Stimulated activated CD4-positive, alpha-beta T cell treated with anti-CD3 and anti-CD28 coated beads, Interleukin-12 subunit alpha, Interleukin-12 subunit beta, amount 100 ng/mL, for 24 hours (primary cell): ENCODE results near the gene RALGPS2.
"Not testable (repeated sequence)": the region's sequence is repeated elsewhere in the genome, so short reads cannot be mapped to it uniquely, and the experiment has no call there.

Source experiments
- DNase-seq, 2 experiments: peaks; one replicate each; pipeline ENCODE4 v3.0.0-alpha.2; 2020; ENCODE audit warnings: low read depth in 2 of 2

The RALGPS2 gene

DNA sequence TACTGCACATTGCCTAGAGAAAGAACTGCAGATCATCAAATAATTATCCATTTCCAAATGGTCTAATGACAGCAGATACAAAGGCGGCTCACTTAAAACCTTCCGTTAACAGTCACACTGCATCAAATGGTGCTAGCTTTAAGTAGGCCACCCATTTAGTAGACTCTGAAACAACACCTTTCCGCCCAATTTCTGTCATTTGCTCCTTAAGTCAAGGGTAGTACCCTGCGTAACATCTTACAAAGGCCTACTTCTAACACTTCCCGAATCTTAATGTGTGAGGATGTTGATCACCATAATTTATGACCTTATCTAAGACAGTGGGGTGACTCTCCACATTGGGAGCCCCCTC, 692 bp upstream of the RALGPS2 start:
- no peak for DNase-seq

DNA sequence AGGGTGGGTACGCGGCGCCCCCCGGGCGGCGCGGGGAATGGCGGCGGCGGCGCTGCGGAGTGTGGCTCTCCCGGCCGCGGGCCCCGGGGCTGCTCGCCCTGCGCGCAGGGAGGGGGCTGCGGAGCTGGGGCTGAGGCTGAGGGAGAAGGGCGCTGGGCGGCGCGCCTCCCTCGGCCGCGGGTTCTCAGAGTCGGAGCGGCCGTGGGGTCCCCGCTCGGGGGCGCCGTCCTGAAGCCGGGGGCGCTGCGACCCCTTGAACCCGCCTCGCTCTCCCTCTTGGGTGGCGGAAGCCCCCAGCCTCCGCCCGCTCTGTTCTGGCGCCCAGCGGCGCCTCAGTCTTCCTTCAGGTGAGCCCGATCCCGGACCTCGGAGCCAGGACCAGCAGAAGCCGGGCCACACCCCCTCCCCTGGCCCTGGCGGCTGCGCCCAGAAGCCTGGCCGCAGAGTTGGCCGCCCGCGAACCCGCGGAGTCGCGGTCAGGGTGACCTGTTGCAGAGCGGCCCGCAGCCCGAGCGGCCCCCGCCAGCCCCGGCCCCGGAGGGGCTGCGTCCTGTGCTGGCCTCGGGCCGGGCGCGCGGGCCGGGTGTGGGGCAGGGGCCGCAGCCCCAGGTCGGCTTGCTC, 532 bp downstream of the RALGPS2 start:
- peak; percentile 1 to 5 for DNase-seq

- peak; percentile 25 to 38 for DNase-seq
Observed at GRCh38 chr1:178726087-178726517, 1.1 kb downstream of the RALGPS2 start.

DNA sequence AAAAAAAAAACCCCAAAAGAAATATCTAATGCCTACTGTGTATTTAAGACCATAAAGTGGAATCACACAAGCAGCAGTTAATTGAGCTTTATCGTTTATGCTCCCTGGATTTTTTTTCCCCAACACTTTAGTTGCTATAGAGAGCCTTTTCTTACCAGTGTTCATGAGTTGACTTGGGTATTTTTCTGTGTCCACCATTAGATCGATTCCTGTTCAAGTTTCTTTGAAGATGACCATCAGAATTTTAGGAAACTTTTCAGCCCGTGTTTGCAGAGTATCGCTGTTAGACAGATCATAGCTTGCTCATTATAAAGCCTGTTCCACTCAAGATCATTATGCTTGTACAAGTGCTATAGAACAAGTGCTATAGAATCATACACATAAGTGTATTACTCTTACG, 1.5 kb downstream of the RALGPS2 start:
- no peak for DNase-seq

DNA sequence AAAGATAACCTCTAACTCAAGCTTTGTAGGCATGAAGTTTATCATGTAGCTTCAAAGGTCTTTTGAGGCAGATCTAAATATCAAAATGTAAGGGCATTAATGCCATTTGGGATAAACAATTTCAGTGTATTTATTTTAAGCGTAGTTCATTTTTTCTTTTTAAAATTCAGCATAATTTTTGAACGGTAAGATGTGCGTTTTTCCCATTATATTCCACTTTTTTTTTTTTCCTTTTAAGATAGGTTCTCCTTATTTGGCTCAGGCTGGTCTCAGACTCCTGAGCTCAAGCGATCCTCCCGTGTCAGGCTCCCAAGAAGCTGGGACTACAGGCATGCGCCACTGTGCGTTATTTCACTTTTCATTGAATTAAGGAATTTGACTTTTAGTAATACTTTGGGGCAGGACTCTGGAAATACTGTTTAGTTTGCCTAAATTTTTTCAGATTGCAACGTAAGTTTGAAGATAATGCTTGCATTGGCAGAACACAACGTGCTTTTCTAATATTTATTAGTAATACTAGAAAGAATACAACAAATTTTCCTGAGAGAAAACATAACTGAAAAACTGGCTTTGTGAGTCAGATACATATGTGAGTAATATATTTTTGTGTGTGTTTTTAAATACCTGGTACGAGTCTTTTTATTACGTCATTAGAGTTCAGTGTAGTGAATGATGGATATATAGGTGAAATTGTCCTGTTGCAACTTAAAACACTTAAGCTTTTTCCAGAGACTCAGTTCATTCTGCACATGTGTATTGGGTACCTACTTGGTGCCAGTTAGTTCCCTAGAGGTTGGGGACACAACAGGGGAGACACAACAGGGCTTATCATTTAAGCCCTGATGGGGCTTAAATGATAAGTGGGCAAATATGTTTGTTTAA, 2.2 kb downstream of the RALGPS2 start:
- no peak for DNase-seq

GRCh38 chr1:178733972-178734371, 8.9 kb downstream of the RALGPS2 start:
- no peak for DNase-seq

DNA sequence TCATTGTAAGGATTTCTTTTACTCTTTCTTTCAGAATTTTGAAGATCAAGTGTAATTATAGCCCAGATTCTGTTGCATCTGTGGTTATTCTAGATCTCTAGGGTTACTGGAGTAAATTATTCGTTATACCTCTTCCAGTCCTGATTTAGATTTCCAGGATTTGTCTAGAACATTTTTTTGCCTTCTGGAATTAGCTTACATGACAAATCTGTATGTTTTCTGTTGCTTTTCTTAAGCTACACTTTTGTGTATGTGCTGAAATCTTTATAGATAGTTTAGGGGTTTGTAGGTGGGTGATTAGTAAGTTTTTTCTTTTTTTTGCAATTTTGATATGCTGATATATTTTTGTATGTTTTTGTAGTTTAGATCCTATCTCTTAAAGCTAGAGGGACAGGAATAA, 13.7 kb downstream of the RALGPS2 start:
- DNase-seq: no peak

GRCh38 chr1:178739285-178740045, 14.4 kb downstream of the RALGPS2 start:
- no peak for DNase-seq

- no peak for DNase-seq
Observed at GRCh38 chr1:178740491-178740890, 15.4 kb downstream of the RALGPS2 start.

- no peak for DNase-seq
Observed at GRCh38 chr1:178740924-178741323, 15.9 kb downstream of the RALGPS2 start.

DNA sequence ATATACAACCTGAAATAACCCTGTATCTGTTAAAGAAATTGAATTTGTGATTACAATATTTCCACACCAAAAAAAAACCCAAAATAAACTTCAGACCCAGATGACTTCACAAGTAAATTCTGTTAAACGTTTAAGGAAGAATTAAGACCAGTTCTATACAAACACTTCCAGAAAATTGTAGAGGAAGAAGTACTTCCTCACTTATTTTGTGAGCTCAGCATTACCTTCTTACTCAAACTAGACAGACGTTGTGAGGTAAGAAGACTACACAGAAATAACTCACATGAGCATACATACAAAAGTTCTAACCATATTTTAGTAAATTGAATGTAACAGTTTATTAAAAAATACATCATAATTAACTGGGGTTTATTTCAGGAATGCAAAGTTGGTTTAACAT, 18.8 kb downstream of the RALGPS2 start:
- no peak for DNase-seq

DNA sequence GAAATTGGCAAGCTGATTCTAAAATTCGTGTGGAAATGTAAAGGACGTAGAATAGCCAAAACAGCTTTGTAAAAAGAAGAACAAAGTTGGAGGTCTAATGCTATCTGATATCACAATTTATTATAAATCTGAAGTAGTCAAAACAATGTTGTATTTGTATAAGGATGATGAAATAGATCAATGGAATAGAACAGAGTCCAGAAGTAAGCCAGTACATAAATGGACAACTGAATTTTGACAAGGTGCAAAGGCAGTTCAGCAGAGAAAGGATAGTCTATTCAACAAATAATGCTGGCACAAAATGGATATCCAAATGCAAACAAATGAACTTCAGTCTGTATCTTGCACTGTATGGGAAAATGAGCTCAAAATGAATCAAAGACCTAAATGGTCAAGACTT, 20.2 kb downstream of the RALGPS2 start:
- DNase-seq: no peak

GRCh38 chr1:178746345-178746744, 21.3 kb downstream of the RALGPS2 start:
- DNase-seq: no peak

- DNase-seq: not testable (repeated sequence)
Observed at GRCh38 chr1:178747361-178747760, 22.3 kb downstream of the RALGPS2 start.

GRCh38 chr1:178749581-178750166, 24.6 kb downstream of the RALGPS2 start:
- DNase-seq: no peak

DNA sequence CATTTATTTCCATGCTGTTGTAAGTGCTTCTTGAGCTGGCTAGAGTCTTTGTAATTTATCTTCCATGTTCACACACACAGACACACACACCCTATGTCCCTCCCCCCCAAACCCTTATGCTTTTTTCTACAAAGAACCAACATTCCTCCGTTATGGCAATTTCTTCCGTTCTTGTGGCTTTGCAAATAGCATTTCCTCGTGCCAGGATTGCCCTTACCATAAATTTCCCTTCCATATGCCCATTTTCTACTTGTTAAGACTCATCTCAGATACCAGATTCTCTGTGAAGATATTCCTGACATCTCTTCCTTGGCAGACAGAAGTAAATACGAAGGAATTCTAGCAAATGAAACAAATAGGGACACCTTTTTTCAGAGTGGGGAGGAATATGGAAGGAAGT, 26.0 kb downstream of the RALGPS2 start:
- no peak for DNase-seq

- DNase-seq: no peak
Observed at GRCh38 chr1:178752891-178753290, 27.8 kb downstream of the RALGPS2 start.

GRCh38 chr1:178754655-178755256, 29.7 kb downstream of the RALGPS2 start:
- DNase-seq: not testable (repeated sequence)

DNA sequence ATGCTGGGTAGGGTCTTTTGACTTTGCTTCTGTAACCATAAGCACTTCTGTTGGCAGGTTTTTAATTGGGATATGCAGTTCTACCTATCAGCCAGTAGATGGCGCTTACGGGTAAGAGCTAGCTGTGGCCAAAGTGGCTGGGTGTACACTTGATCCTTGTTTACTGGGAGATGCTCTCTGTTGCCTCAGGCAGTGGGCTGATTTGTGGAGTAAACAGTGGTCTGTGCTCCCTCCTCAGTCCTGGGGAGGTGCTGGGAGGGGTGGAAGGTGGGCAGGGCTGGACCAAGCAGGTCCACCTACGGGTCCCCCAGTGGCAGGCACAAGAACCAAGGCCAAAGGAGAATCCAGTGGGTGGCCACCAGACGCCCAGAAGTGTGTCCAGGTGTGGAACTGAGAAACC, 43.4 kb downstream of the RALGPS2 start:
- DNase-seq: no peak

DNA sequence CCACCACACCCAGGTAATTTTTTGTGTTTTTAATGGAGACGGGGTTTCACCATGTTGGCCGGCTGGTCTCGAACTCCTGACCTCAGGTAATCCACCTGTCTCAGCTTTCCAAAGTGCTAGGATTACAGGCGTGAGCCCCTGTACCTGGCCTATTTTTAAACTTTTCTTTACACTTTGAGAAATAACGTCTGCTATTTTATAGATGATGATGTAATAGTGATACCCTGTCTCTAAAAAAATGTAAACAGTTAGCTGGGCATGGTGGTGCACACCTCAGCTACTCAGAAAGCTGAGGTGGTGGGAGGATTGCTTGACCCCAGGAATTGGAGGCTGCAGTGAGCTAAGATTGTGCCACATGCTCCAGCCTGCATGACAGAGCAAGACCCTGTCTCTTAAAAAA, 47.9 kb downstream of the RALGPS2 start:
- DNase-seq: no peak

DNA sequence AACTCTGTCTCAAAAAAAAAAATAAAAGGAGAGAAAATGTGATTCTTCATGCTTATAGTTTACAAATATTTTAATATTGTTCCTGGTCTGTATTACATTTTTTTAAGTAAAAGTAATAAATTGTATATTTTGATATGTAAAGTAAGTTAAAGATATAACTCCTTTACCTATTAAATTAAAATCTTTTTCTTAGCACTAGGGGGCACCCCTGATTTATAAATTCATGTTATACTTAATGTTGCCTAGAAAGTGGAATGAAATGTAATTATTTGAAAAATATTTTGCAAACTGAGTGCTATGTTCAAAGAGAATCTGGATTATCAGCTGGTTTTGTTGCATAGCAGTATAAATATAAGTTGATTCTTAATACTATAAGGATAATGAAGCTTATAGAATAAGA, 49.2 kb downstream of the RALGPS2 start:
- DNase-seq: no peak

GRCh38 chr1:178776553-178776952, 51.5 kb downstream of the RALGPS2 start:
- DNase-seq: no peak
